SK-N-SH (cell line): Measurements from ENCODE around the gene SPON2.

ENCODE experiments used
- EZH2phosphoT487 ChIP-seq: fragments of 200-600 bp; sonication (generic); IDR thresholded peaks from 2 replicates; pipeline ENCODE4 v1.6.1; 2017; ENCODE audit warnings: low read depth, mixed run types, mild to moderate bottlenecking, antibody characterized with exemption, moderate library complexity, borderline replicate concordance
- GABPA ChIP-seq: IDR thresholded peaks from 2 replicates; pipeline ENCODE4 v1.4.0; 2012; ENCODE audit warnings: low read depth, mild to moderate bottlenecking
- NFIC ChIP-seq: IDR thresholded peaks from 2 replicates; pipeline ENCODE4 v1.4.0; 2012; ENCODE audit warnings: borderline replicate concordance
- POLR2AphosphoS5 ChIP-seq: IDR thresholded peaks from 2 replicates; pipeline ENCODE4 v1.6.1; 2012; ENCODE audit warnings: low read depth, low read length
- RFX5 ChIP-seq: IDR thresholded peaks from 2 replicates; pipeline ENCODE4 v1.6.1; 2012; ENCODE audit warnings: mild to moderate bottlenecking, improper control_type of control experiment, low read length
- SMC3 ChIP-seq: IDR thresholded peaks from 2 replicates; pipeline ENCODE4 v1.6.1; 2012; ENCODE audit warnings: low read depth, low read length, improper control_type of control experiment
- TCF12 ChIP-seq: IDR thresholded peaks from 2 replicates; pipeline ENCODE4 v1.4.0; 2012
- TF ChIP-seq, protein P1 (sequence below): fragments of 200-600 bp; sonication (generic); IDR thresholded peaks from 2 replicates; pipeline ENCODE4 v1.6.1; 2017; ENCODE audit warnings: antibody characterized with exemption, mild to moderate bottlenecking, moderate library complexity

DNA sequence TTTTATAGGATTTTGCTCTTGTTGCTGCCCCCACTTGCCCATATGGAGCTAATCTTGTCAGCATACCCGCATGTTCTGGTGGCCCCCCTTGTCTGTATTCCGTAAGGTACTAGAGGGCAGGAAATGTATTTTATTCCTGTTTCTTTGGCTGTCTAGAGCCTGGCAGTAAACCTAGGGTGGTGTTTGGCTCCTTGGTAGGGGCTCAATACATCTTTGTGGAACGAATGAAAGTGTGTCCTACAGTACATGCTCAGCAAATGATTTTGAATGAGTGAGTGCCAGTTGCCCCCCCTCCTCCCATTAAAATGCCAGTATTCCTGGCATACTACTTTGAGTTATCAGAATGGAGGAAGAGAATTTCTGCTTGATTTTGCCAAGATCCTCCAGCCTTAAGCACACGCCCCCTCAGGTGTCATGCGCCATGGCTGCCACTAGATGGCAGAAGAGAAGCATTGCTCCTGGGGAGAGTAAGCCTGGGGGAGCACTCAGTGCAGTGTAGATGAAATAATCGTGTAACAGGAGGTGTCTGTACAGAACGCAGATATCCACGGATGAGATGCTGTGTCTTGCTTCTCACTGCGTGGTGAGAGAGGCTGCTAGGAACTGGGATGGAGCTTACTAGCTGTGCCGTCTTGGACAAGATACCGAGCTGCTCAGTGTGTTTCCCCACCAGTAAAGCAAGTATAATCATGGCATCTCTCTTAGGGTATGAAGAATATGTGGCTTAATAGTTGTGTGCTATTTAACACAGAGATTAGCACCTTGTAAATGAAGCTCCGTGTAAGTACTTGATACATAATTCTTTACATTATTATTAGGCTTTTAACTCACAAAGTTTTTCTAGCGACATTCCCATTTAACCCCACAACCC is 41.8 kb downstream of the SPON2 start:
- TF ChIP-seq POLR2AphosphoS5 (no peak), SMC3 (peak; percentile 90), TCF12 (no peak), EZH2phosphoT487 (no peak), RFX5 (no peak), NFIC (no peak), GABPA (no peak)
- TF ChIP-seq, protein P1, sequence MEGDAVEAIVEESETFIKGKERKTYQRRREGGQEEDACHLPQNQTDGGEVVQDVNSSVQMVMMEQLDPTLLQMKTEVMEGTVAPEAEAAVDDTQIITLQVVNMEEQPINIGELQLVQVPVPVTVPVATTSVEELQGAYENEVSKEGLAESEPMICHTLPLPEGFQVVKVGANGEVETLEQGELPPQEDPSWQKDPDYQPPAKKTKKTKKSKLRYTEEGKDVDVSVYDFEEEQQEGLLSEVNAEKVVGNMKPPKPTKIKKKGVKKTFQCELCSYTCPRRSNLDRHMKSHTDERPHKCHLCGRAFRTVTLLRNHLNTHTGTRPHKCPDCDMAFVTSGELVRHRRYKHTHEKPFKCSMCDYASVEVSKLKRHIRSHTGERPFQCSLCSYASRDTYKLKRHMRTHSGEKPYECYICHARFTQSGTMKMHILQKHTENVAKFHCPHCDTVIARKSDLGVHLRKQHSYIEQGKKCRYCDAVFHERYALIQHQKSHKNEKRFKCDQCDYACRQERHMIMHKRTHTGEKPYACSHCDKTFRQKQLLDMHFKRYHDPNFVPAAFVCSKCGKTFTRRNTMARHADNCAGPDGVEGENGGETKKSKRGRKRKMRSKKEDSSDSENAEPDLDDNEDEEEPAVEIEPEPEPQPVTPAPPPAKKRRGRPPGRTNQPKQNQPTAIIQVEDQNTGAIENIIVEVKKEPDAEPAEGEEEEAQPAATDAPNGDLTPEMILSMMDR, result peak; percentile 99
